ENCODE data around the gene PDHA2. TPM values are rescaled to one million over a fixed set of nuclear protein-coding genes. Genes with fewer than 3 reads are reported as not detected.

Gene PDHA2
- total and polyA plus RNA-seq, 12 donors: not detected

DNA sequence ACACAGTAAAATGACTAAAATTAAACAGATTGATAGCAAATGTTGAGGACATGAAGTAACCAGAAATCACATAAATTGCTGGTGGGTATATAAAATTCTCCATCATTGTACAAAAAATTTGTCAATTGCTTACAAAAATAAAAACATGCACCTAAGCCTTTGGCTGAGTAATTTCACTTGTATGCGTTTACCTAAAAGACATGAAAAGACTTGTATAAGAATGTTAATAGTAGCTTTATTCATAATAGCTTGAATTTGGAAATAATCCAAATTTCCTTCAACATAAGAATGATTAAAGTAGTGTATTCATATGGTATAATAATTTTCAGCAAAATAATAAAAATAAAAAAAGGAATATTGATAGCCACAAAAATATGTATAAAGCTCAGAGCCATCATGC, 37.7 kb downstream of the PDHA2 start:
- 89 to 96% methylated on average over 1 of the region's 1 CpG for WGBS, 2 donors

DNA sequence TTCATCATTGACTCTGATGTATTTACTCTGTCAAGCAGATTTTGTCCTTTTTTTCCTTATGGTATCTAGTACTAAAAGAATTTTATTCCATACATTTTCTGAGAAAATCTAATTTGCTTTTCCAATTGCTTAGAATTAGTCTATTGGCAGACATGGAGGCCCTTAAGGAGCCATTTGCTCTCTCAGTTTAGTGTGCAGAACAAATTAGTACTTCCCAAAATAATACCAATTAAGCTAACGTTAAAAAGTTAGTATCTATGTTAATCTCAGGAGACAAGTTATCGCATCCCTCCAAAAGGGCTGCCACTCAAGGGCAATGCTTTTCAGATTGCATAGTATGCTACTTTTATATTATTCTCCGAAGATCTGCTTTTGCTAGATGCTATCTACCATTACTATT, 47.7 kb downstream of the PDHA2 start:
- Histone ChIP-seq H3K27ac (no peak overlapping the region), H3K9me3 (peaks cover 0 to 41% (median 8%) of the 10 kb centered on the region in 11 donors), H3K4me3 (no peak overlapping the region), H3K27me3 (peaks cover 0 to 6% (median 0%) of the 10 kb centered on the region in 7 donors), H3K4me1 (no peaks in the 10 kb centered on the region), H3K36me3 (no peaks in the 10 kb centered on the region)
- ATAC-seq (no peak), DNase-seq (no peak)
- TF ChIP-seq, protein P1, sequence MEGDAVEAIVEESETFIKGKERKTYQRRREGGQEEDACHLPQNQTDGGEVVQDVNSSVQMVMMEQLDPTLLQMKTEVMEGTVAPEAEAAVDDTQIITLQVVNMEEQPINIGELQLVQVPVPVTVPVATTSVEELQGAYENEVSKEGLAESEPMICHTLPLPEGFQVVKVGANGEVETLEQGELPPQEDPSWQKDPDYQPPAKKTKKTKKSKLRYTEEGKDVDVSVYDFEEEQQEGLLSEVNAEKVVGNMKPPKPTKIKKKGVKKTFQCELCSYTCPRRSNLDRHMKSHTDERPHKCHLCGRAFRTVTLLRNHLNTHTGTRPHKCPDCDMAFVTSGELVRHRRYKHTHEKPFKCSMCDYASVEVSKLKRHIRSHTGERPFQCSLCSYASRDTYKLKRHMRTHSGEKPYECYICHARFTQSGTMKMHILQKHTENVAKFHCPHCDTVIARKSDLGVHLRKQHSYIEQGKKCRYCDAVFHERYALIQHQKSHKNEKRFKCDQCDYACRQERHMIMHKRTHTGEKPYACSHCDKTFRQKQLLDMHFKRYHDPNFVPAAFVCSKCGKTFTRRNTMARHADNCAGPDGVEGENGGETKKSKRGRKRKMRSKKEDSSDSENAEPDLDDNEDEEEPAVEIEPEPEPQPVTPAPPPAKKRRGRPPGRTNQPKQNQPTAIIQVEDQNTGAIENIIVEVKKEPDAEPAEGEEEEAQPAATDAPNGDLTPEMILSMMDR (IDR thresholded peaks at IDR 0.05): no peak
- intact Hi-C loops (cut with DNase I): no loop called here
- WGBS, 2 donors: 82 to 84% methylated on average over 3 of the region's 3 CpGs

More for the DNA sequence above, 37.7 kb downstream of the PDHA2 start:
- Histone ChIP-seq H3K36me3 (no peaks in the 10 kb centered on the region), H3K27ac (no peak overlapping the region), H3K9me3 (peaks cover 0 to 14% (median 0%) of the 10 kb centered on the region in 11 donors), H3K4me1 (no peaks in the 10 kb centered on the region), H3K27me3 (no peaks in the 10 kb centered on the region), H3K4me3 (no peak overlapping the region)
- DNase-seq (no peak), ATAC-seq (no peak)
- TF ChIP-seq, protein P1 (IDR thresholded peaks at IDR 0.05): no peak
- intact Hi-C loops (cut with DNase I): no loop called here

DNA sequence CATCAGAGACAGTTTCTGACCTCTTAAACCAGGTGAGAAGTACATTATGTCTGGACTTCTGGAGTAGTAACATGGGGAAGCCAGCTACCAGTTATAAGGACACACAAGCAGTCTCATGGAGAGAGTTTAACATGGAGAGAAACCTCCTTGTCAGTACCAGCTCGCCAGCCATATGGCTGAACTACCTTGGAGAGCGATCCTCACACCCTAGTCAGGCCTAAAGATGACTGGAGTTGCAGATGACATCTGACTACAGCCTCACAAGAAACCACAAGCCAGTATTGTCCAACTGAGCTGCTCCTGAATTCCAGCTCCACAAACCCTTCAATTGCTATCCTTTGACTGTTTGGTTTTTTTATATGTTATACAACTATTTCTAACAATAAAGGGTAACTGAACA, 49.8 kb downstream of the PDHA2 start:
- 52 to 53% methylated on average over 2 of the region's 2 CpGs for WGBS, 2 donors
- H3K4me1 ChIP-seq: no peaks in the 10 kb centered on the region
- H3K9me3 ChIP-seq: peaks cover 0 to 21% (median 0%) of the 10 kb centered on the region in 11 donors
- no peak overlapping the region for H3K4me3 ChIP-seq
- DNase-seq (no peak), ATAC-seq (no peak)
- intact Hi-C loops (cut with DNase I): no loop called here
- TF ChIP-seq, protein P1 (IDR thresholded peaks at IDR 0.05): no peak
- H3K27ac ChIP-seq: no peak overlapping the region
- H3K36me3 ChIP-seq: no peaks in the 10 kb centered on the region
- peaks cover 0 to 6% (median 0%) of the 10 kb centered on the region in 7 donors for H3K27me3 ChIP-seq
